ENCODE results near the gene PKP1. TPM values are rescaled to one million over a fixed set of nuclear protein-coding genes. Genes with fewer than 3 reads are reported as not detected.

The PKP1 gene
- total and polyA plus RNA-seq, 8 donors: 0.17 to 2.8 (median 0.20) TPM

DNA sequence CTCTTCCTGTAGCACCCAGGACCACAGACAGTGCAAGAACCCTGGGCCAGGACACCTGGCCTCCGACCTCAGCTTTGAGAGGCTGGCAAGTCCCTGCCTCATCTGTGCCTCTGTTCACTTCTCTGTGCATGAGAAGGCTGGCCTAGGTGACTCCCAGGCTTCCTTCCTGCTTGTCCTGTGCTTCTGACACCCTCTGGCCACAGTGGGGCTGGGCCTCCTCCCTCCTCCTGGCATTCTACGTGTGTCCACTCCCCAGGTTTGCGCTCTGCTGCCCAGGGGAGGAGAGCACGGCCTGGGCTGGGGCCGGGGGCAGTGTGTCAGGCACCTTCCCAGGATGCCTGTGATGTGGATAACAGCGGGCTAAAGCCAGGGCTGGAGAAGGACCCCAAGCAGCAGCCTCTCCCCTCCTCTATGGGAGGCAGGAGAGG lies 30.3 kb upstream of the PKP1 start:
- TF ChIP-seq, protein P1, sequence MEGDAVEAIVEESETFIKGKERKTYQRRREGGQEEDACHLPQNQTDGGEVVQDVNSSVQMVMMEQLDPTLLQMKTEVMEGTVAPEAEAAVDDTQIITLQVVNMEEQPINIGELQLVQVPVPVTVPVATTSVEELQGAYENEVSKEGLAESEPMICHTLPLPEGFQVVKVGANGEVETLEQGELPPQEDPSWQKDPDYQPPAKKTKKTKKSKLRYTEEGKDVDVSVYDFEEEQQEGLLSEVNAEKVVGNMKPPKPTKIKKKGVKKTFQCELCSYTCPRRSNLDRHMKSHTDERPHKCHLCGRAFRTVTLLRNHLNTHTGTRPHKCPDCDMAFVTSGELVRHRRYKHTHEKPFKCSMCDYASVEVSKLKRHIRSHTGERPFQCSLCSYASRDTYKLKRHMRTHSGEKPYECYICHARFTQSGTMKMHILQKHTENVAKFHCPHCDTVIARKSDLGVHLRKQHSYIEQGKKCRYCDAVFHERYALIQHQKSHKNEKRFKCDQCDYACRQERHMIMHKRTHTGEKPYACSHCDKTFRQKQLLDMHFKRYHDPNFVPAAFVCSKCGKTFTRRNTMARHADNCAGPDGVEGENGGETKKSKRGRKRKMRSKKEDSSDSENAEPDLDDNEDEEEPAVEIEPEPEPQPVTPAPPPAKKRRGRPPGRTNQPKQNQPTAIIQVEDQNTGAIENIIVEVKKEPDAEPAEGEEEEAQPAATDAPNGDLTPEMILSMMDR (IDR thresholded peaks at IDR 0.05): no peak
- Histone ChIP-seq H3K36me3 (no peaks in the 10 kb centered on the region), H3K27ac (no peak overlapping the region), H3K27me3 (no peaks in the 10 kb centered on the region), H3K9me3 (no peaks in the 10 kb centered on the region), H3K4me3 (no peak overlapping the region), H3K4me1 (no peaks in the 10 kb centered on the region)
- peak in 1 of 4 donors; percentile 57 for DNase-seq
- no peak for ATAC-seq
- intact Hi-C loops (cut with DNase I): loop anchor here in 1 of 2 donors (10.0 kb wide), 1 partner anchor 102 kb away; no protein-coding TSS in a partner anchor

DNA sequence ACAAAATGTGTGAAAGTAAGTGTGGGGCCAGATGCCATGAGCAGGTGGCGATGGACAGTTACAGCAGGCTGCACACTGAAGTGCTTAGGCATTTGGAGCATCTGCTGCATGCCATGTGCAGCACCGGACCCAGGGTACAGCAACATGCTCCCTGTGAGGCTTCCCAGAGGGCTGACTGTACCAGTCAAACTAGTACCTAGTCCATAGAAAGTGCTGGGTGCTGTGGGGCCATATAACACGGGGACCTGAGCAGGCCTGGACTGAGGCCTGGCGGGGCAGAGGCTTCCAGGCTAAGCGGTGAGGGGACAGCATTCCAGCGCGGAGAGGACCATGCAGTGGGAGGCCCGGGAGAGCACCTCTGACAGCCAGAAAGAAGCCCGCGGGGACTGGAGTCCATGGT lies 29.9 kb upstream of the PKP1 start:
- H3K27me3 ChIP-seq: no peaks in the 10 kb centered on the region
- H3K36me3 ChIP-seq: no peaks in the 10 kb centered on the region
- DNase-seq (peak in 1 of 4 donors; percentile 41), ATAC-seq (no peak)
- intact Hi-C loops (cut with DNase I): loop anchor here in 1 of 2 donors (10.0 kb wide), 1 partner anchor 101 kb away; no protein-coding TSS in a partner anchor
- TF ChIP-seq, protein P1 (IDR thresholded peaks at IDR 0.05): no peak
- H3K27ac ChIP-seq: no peak overlapping the region
- H3K4me1 ChIP-seq: no peaks in the 10 kb centered on the region
- H3K4me3 ChIP-seq: no peak overlapping the region
- H3K9me3 ChIP-seq: no peaks in the 10 kb centered on the region

DNA sequence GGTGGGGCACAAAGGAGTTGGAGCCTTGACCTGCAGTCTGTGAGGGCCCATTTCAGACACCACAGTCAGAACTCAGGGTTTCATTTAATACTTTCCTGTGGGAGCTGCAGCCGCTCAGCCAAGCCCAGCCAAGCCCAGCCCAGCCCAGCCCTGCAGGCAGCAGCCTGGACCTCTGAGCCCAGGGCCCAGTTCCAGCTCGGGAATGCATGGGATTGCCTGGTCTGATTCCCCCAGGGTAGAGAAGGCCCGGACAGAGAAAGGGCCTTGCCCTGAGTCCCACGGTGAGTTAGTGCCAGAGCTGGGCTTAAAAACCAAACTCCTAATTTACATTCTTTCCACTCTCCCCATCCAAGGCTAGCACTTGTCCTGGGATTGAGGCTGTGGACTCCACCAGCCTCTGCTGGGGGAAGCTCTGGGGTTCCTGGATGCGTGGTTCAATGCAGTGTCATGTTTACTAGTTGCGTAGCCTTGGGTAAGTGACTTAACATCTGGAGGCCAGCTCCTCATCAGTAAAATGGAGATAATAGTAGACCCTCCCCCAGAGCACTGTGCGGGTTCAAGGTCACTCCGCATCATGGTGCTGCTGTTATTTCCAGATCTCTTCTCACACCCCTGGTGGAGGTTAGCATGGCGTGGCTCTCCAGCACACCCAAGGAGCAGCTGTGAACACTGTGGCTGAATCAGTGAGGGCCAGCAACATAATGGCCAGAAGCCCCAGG lies 29.2 kb upstream of the PKP1 start:
- TF ChIP-seq, protein P1 (IDR thresholded peaks at IDR 0.05): no peak
- ATAC-seq (no peak), DNase-seq (peak in 1 of 4 donors; percentile 37)
- intact Hi-C loops (cut with DNase I): loop anchor here in 1 of 2 donors (10.0 kb wide), 1 partner anchor 101 kb away; no protein-coding TSS in a partner anchor
- Histone ChIP-seq H3K27ac (no peak overlapping the region), H3K36me3 (no peaks in the 10 kb centered on the region), H3K4me3 (no peak overlapping the region), H3K4me1 (no peaks in the 10 kb centered on the region), H3K9me3 (no peaks in the 10 kb centered on the region), H3K27me3 (peaks cover 0 to 3% of the 10 kb centered on the region in 2 donors)

DNA sequence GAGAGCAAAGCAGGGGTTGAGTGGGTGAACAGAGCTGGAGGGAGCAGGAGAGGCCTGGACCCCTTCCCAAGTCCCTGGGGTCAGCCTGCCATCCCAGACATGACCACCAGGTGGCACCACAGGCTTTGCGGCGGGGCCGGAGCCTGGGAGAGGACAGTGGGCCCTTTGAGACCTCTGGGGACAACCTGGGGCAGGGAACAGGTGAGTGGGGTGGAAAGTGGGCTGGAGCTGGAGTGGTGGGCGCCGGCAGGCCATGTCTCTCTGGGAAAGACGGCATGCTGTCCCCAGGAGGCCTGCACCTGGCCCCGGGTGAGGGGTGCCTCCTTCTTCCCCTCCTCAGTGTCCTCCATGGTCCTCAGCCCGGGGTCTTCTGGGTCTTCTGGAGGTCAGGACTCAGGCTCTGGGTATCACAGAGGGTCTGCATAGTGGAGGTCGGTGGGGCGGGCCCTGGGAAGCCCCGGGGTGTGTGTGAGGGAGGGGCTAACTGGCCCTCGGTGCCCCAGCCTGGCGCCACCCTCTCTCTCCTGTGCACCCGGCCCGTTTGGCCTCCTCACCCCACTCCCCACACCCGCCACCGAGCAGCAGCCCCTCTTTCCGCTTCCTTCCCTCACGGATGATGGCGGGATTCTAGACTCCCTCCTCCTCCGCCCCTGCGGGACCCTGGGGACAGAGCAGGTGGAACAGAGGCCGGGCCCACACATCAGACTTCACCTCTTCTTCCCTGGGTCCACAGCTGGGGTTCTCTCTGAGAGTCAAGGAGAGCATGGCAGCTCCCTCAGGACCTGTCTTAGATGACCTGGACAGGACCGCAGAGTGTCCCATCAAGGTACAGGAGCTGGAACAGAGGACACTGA lies 28.5 kb upstream of the PKP1 start:
- Histone ChIP-seq H3K27ac (no peak overlapping the region), H3K4me3 (no peak overlapping the region), H3K36me3 (no peaks in the 10 kb centered on the region), H3K27me3 (peaks cover 0 to 11% of the 10 kb centered on the region in 2 donors), H3K9me3 (no peaks in the 10 kb centered on the region), H3K4me1 (peaks cover 4 to 6% of the 10 kb centered on the region in 2 donors)
- TF ChIP-seq, protein P1 (IDR thresholded peaks at IDR 0.05): peak; percentile 97 to 98
- intact Hi-C loops (cut with DNase I): loop anchor here (5.0 to 10.0 kb wide), 2 partner anchors 100 to 107 kb away; no protein-coding TSS in a partner anchor
- DNase-seq (peak in 3 of 4 donors; percentile 46 to 92 (median 67)), ATAC-seq (peak; percentile 90)

Measured in left lung (tissue), 10 donors.